ENCODE data around the gene CLIC4.

The CLIC4 gene

GRCh38 chr1:24868016-24868875, 123.0 kb downstream of the CLIC4 start:
- TF ChIP-seq CSRNP3 (CRISPR knock-in tag; IDR thresholded peaks at IDR 0.05) (no peak), ZC3H10 (CRISPR knock-in tag; IDR thresholded peaks at IDR 0.05) (no peak), TSHZ2 (CRISPR knock-in tag; IDR thresholded peaks at IDR 0.05) (no peak), RARB (CRISPR knock-in tag; IDR thresholded peaks at IDR 0.05) (no peak), OSR1 (CRISPR knock-in tag; IDR thresholded peaks at IDR 0.05) (no peak), POU6F1 (CRISPR knock-in tag; IDR thresholded peaks at IDR 0.05; ENCODE audit: borderline replicate concordance, low read depth) (no peak), PPARA (CRISPR knock-in tag; IDR thresholded peaks at IDR 0.05; ENCODE audit: borderline replicate concordance) (no peak), ZNF8 (CRISPR knock-in tag; IDR thresholded peaks at IDR 0.05) (no peak), CSDC2 (CRISPR knock-in tag; IDR thresholded peaks at IDR 0.05) (no peak), ZFP3 (CRISPR knock-in tag; IDR thresholded peaks at IDR 0.05) (no peak), ZNF565 (CRISPR knock-in tag; conservative IDR thresholded peaks at IDR 0.05; ENCODE audit: low read depth) (no peak), SNAI2 (CRISPR knock-in tag; IDR thresholded peaks at IDR 0.05) (no peak), CREB5 (CRISPR knock-in tag; IDR thresholded peaks at IDR 0.05; ENCODE audit: low read depth) (no peak), PATZ1 (CRISPR knock-in tag; IDR thresholded peaks at IDR 0.05; ENCODE audit: borderline replicate concordance) (no peak), ZFP30 (CRISPR knock-in tag; IDR thresholded peaks at IDR 0.05) (no peak)
- no peak; the same call in 2 of the 3 replicates for ATAC-seq

- ATAC-seq = no peak
- no peak for TF ChIP-seq CSDC2 (CRISPR knock-in tag; IDR thresholded peaks at IDR 0.05)
- no peak for TF ChIP-seq RARB (CRISPR knock-in tag; IDR thresholded peaks at IDR 0.05)
- no peak for TF ChIP-seq PPARA (CRISPR knock-in tag; IDR thresholded peaks at IDR 0.05; ENCODE audit: borderline replicate concordance)
- TF ChIP-seq ISL1 (CRISPR knock-in tag; IDR thresholded peaks at IDR 0.05) = no peak
- no peak for TF ChIP-seq CSRNP3 (CRISPR knock-in tag; IDR thresholded peaks at IDR 0.05)
- TF ChIP-seq TOX (CRISPR knock-in tag; IDR thresholded peaks at IDR 0.05; ENCODE audit: borderline replicate concordance) = no peak
Observed at GRCh38 chr1:24870551-24871195, 125.4 kb downstream of the CLIC4 start.
